ENCODE measurements around the gene RPL39. TPM values are rescaled to one million over a fixed set of nuclear protein-coding genes. Genes with fewer than 3 reads are reported as not detected.

RPL39 gene
- total RNA-seq, 4 donors from 2014 or later = 3,033 to 5,904 (median 3,913) TPM

- no peaks in the 10 kb centered on the region for H3K27me3 ChIP-seq
- ATAC-seq (no peak), DNase-seq (no peak)
- intact Hi-C loops (cut with DNase I; ENCODE audit: low total_unique reads) = no loop called here
- H3K27ac ChIP-seq = no peak overlapping the region
- no peak overlapping the region for H3K4me3 ChIP-seq
- no peaks in the 10 kb centered on the region for H3K36me3 ChIP-seq
- in situ Hi-C loops (cut with MboI; ENCODE audit: low sequenced_read_pairs in 4 of 4) = no loop called here
- TF ChIP-seq POLR2A (IDR thresholded peaks at IDR 0.05) = no peak
- TF ChIP-seq, protein P1, sequence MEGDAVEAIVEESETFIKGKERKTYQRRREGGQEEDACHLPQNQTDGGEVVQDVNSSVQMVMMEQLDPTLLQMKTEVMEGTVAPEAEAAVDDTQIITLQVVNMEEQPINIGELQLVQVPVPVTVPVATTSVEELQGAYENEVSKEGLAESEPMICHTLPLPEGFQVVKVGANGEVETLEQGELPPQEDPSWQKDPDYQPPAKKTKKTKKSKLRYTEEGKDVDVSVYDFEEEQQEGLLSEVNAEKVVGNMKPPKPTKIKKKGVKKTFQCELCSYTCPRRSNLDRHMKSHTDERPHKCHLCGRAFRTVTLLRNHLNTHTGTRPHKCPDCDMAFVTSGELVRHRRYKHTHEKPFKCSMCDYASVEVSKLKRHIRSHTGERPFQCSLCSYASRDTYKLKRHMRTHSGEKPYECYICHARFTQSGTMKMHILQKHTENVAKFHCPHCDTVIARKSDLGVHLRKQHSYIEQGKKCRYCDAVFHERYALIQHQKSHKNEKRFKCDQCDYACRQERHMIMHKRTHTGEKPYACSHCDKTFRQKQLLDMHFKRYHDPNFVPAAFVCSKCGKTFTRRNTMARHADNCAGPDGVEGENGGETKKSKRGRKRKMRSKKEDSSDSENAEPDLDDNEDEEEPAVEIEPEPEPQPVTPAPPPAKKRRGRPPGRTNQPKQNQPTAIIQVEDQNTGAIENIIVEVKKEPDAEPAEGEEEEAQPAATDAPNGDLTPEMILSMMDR (IDR thresholded peaks at IDR 0.05 in 4 of 5, conservative IDR thresholded peaks at IDR 0.05 in 1 of 5) = no peak
- no peaks in the 10 kb centered on the region for H3K4me1 ChIP-seq
- H3K9me3 ChIP-seq = no peaks in the 10 kb centered on the region
These were observed 10.1 kb upstream of the RPL39 start for GRCh38 chrX:119801253-119802221.

DNA sequence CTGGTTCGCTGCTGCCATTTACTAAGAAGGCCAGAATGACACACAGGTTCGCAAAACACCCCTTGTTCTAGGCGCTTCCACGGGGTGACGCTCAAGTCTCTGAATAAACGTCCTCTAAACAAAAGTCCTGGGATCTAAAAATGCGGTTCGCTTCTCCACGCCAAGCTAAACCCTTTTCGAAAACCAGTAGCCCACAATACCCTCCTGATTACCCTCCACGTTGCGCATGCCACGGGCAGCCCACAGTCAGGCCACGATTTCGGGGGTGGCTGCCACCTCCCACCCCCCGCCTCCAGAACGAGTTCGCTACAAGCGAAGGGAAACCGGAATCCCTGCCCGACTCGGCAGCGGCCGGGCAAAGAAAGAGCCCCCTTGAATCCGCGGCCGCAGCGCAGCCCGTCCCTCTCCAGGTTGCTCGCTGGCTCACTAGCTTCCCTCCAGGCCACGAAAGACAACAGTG, 423 bp downstream of the RPL39 start:
- Histone ChIP-seq H3K27me3 (no peaks in the 10 kb centered on the region), H3K4me3 (peak overlapping the region; percentile 76 to 95 (median 82)), H3K9me3 (no peaks in the 10 kb centered on the region), H3K27ac (peak overlapping the region; percentile 94 to 96 (median 96)), H3K4me1 (peaks cover 14 to 26% of the 10 kb centered on the region in 2 donors), H3K36me3 (peaks cover 0 to 12% of the 10 kb centered on the region in 2 donors)
- DNase-seq (peak in 1 of 2 donors; percentile 21), ATAC-seq (peak; percentile 43 to 48)
- in situ Hi-C loops (cut with MboI; ENCODE audit: low sequenced_read_pairs in 4 of 4) = no loop called here
- intact Hi-C loops (cut with DNase I; ENCODE audit: low total_unique reads) = loop anchor here (1.0 to 5.0 kb wide), 5 partner anchors 62 to 322 kb away; partner anchors contain the start of genes NDUFA1, NKAP, NKRF and RNF113A
- TF ChIP-seq, protein P1 (IDR thresholded peaks at IDR 0.05 in 4 of 5, conservative IDR thresholded peaks at IDR 0.05 in 1 of 5) = no peak
- no peak for TF ChIP-seq POLR2A (IDR thresholded peaks at IDR 0.05)

DNA sequence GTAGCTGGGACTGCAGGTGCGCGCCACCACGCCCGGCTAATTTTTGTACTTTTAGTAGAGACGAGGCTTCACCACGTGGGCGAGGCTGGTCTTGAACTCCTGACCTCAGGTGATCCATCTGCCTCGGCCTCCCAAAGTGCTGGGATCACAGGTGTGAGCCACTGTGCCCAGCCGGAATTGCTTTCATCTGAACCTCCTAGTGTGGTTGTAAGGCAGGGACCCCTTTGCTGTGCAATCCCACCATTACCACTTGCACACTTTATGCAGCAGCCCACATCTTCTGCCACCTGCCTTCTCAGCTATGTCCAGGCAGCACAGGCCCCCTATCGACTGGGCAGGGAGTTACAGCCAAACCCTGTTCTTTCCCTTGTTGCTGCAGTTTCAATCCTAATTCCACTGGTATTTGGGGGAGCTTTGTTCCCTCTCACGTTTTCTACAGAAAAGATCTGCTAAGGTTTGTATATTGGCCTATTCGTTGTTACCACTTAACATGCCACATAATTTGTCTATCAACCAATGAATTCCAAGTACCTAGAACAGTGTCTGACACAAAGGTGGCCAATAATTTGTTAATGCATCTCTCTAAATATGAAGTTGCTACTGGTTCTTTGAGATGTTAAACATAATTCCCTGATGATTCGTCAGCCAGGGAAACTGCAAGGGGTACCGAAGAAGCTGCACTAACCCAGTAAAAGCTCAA, 6.5 kb downstream of the RPL39 start:
- DNase-seq (no peak), ATAC-seq (no peak)
- Histone ChIP-seq H3K4me1 (peaks cover 4 to 21% of the 10 kb centered on the region in 2 donors), H3K27ac (no peak overlapping the region), H3K4me3 (no peak overlapping the region), H3K27me3 (no peaks in the 10 kb centered on the region), H3K36me3 (peaks cover 0 to 36% of the 10 kb centered on the region in 2 donors), H3K9me3 (no peaks in the 10 kb centered on the region)
- in situ Hi-C loops (cut with MboI; ENCODE audit: low sequenced_read_pairs in 4 of 4) (no loop called here), intact Hi-C loops (cut with DNase I; ENCODE audit: low total_unique reads) (no loop called here)
- TF ChIP-seq, protein P1 (IDR thresholded peaks at IDR 0.05 in 4 of 5, conservative IDR thresholded peaks at IDR 0.05 in 1 of 5) = no peak
- no peak for TF ChIP-seq POLR2A (IDR thresholded peaks at IDR 0.05)

- H3K9me3 ChIP-seq = no peaks in the 10 kb centered on the region
- ATAC-seq = no peak
- H3K36me3 ChIP-seq = peaks cover 0 to 27% of the 10 kb centered on the region in 2 donors
- TF ChIP-seq POLR2A (IDR thresholded peaks at IDR 0.05) = no peak
- TF ChIP-seq, protein P1 (IDR thresholded peaks at IDR 0.05 in 4 of 5, conservative IDR thresholded peaks at IDR 0.05 in 1 of 5) = no peak
- no peak overlapping the region for H3K4me3 ChIP-seq
- H3K4me1 ChIP-seq = peaks cover 0 to 12% of the 10 kb centered on the region in 2 donors
- in situ Hi-C loops (cut with MboI; ENCODE audit: low sequenced_read_pairs in 4 of 4) = no loop called here
- no peaks in the 10 kb centered on the region for H3K27me3 ChIP-seq
- intact Hi-C loops (cut with DNase I; ENCODE audit: low total_unique reads) = no loop called here
- no peak for DNase-seq
- H3K27ac ChIP-seq = no peak overlapping the region
These were observed 8.4 kb downstream of the RPL39 start for GRCh38 chrX:119783026-119783425.
